HG03060 (cell line): Measurements from ENCODE around the gene SAMD11.
"Not testable (repeated sequence)": the region's sequence is repeated elsewhere in the genome, so short reads cannot be mapped to it uniquely, and the experiment has no call there.

ENCODE experiments used
- ATAC-seq: cut with Tn5 transposase; IDR thresholded peaks from one replicate; pipeline ENCODE4 v1.9.1; 2021; ENCODE audit warnings: low read depth, moderate number of reproducible peaks; ENCODE audit not compliant: unreplicated experiment

The SAMD11 gene

DNA sequence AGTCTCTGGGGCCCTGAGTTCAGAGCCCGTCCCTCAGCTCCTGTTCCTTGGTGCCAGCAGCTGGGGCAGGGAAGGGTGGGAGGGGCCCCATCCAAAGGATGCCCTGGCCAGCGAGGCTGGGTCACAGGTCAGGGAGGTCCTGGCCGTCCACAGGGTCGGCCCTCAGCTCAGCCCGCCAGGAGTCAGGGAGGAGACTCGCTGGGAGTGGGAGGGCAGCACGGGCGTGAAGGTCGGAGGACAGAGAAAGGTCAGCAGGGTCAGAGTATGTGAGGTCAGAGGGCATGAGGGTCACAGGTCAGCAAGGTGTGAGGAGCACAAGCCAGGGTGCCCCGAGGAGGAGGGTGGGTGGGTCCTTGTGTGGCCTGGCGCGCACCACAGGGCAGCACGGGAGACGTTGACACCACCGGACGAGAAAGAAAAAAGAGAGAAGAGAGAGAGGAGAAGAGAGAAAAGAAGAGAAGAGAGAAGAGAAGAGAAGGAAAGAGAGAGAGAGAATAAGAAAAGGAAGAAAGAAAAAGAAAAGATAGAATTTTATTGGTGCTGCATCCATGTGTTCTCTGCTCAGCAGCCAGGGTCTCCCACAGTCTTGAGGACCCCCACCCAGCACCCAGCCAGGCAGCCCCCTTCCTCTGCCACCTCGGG, 51.1 kb downstream of the SAMD11 start:
- no peak for ATAC-seq

DNA sequence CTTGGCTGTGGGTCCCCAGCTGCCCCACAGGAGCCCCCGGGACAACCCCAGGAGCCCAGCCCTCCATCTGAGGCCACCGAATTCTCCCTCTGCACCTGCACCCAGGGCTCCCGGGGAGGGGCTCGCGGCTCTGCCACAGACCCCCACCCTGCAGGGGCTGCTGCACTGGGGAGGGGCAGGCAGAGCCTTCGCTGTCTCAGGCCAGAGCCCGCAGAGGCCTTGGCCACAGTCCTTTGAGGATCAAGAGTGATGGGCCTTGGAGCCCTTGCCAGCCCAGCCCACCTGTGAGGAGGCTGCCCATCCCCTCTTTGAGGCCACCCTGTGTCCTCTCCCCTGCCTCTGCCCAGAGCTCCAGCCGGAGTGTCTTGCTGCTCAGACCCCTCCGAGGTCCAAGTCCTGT, 51.6 kb downstream of the SAMD11 start:
- ATAC-seq, result no peak

DNA sequence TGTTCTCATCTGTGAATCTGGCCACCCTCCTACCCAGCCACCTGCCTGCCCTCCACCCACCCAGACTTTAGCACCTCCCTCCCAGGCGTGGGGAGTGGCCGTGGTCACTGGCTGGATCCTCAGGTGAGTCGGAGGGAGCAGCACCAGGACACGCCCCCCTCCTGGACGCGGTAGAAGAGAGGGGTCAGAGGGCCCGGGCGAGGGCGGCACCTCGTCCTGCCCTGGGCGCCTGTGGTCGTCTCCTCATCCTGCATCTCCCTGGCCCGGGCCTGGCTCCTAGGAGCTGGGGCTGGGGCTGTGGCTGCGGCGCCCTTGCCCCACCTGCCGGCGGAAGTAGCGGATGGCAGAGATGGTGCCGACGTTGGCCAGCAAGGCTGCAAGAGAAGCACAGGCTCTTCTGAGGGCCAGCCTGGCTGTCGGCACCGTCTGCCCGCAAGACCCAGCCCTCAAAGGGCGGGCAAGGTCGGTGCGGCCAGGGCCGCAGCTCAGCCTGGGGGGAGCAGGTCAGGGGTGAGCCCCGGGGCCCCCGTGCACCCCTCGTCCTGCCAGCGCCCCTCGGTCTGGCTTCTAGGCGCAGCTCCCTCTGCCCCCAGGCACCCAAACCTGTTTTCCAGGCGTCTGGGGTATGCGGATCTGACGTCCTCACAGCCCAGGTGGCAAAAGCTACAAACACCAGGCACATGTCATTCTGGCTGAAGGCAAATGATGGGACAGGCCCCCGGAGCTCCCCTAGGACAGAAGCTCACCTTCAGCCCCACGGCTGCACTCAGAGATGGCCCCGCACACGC, 52.4 kb downstream of the SAMD11 start:
- no peak for ATAC-seq

DNA sequence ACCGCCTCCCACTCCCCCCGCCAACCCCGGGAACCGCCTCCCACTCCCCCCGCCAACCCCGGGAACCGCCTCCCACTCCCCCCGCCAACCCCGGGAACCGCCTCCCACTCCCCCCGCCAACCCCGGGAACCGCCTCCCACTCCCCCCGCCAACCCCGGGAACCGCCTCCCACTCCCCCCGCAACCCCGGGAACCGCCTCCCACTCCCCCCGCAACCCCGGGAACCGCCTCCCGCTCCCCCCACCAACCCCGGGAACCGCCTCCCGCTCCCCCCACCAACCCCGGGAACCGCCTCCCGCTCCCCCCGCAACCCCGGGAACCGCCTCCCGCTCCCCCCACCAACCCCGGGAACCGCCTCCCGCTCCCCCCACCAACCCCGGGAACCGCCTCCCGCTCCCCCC, 53.1 kb downstream of the SAMD11 start:
- ATAC-seq, result not testable (repeated sequence)

DNA sequence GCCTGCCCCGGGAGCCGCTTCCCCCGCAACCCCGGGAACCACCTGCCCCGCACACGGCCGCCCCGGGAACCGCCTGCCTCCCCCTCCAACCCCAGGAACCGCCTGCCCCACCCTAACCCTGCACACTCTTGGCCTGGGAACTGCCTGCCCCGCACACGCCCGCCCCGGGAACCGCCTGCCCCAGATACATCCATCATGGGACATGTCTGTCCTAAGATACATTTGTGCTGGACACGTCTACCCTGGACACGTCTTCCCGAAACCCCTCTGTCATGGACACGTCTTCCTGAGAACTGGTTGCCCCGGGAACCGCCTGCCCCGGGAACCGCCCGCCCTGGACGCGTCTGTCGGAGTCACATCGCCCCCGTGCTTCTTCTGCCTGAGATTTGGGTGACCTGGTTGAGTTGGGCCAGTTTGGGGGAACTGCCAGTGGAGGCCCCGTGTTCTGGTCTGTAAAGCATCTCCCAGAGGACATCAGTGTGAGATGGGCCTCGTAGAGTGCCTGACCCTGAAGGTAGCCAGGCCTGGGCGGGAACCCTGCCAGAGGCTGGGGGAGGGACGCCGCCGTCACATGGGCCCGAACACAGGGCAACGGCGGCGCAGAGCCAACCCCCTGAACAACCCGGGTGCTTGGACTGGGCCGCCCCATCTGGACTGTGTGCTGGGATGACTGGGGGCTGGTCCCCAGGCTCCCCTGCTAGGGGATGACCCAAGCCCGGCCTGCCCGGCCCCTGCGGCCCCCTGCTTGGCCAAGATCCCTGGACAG, 54.5 kb downstream of the SAMD11 start:
- ATAC-seq, result no peak

DNA sequence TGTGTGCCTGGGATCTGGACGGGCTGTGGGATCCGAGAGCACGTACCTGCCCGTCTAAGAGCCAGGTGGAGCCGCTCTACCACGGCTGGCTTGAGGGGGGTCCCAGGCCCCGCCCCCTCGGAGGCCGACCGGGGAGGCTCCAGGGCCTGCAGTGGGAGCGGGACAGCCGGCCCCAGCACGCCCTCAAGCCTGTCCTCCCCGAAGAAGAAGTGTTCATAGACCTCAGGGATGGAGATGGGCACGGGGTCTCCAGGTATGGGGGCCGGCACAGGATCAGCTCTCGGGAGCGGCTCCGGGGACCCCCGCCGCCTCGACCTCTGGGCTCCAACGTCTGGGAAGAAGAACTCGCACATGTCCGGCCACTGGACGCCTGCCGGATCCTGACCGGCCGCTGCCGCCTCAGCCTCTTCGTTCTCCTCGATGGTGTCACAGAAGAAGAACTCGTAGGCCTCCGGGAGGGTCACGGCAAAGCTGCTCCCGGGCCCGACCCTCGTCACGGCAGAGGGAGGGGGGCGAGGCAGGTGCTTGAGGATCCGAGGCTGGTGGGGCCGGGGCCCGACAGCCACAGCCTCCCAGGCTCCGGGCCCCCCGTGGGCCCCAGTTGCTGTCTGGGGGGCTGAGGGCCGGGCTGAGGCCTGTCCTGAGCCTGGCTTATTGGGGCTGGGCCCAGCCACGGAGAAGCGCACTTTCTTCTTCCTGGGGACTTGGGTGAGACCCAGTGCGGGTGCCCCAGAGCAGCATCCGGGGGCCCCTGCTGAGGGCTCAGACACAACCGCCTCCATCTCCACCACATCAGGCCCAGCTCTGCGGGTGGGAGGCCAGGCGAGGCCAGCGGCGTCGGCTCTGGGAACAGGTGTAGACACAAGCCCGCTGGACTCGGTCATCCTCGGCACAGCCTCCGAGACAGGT, 55.4 kb downstream of the SAMD11 start:
- no peak for ATAC-seq

DNA sequence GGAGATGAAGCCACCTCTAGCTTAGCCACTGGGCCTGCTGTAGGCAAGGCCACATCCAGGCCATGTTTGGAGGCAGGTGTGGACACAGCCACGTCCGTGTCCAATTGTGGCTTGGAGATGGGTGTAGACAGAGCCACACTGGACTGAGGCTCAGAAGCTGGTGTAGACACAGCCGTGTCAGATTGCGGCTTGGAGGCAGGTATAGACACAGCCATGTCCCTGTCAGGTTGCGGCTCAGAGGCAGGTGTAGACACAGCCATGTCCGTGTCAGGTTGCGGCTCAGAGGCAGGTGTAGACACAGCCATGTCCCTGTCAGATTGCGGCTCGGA, 56.0 kb downstream of the SAMD11 start:
- ATAC-seq, result no peak

DNA sequence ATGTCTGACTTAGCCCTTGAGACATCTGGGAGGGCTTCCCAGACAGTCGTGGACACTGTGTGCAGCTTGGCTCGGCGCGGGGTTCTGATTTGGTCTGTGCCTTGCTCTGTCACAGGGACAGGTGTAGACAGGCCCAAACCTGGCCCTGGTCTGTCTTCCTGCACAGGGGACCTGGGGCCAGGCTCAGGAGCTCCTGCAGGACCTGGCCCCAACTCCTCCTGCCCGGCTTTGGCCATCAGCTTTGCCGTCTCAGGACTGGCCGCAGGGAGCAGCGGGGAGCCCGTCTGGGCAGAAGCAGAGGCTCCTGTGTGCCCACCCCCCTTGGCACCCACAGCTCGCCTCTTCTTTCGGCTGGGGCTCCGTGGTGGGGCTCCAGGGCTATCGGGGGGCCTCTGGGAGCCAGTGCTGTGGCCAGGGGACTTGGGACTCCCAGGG, 56.4 kb downstream of the SAMD11 start:
- ATAC-seq, result no peak

DNA sequence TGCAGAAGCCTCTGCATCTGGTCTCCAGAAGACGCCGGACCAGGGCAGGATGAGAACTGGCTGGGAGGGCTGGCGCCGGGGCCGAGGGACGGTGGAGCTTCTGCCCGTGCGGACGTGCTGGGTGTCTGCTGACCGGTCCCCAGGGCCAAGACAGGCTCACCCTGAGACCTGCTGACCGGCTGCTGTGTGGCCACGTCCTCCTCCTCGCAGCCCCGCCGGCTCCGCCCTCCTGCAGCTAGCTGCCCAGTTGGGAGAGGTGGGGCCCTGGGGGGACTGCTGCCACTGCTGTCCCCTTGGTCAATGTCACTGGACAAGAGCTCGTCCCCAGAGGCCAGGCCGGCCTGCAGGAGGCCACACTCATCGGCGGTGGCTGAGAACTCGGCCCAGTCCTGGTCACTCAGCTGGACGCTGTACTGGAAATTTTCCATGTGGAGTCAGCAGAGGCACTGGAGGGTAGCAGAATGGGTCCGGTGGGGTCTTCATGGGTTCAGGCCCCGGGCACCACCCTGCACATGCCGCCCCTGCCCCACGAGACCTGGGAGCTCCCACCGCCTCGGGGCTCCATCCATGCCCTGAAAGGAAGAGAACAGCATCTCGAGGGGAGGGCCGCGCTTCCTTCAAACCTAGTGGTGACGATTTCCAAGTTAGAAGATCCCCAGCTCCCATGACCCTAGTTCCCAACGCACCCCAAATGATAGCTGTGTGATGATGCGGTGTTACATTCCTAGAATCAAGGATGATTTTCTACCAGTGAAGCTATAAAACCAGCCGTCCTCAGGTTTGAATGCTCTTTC, 57.1 kb downstream of the SAMD11 start:
- ATAC-seq, result no peak

DNA sequence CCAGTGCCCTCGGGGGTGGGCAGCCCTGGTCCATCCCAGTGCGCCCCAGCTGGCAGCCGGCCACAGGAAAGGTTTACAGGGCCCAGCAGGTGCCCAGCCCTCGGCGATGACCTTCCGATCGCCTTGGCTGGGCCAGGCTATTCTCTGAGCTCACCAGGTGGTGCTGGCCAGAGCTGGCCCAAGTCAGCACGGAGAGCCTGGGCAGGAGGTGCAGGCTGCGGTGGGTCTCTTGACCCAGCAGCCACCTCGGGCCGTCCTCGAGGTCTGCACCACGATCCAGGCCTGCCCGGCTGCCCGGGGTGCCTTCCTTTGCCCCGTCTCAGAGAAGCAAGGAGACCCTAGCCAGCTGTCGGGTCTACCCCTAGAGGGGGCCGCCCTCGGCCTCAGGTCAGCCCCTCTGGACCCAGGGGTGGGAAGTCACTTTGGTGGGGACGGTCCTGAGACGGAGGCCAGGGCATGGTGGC, 57.8 kb downstream of the SAMD11 start:
- no peak for ATAC-seq

DNA sequence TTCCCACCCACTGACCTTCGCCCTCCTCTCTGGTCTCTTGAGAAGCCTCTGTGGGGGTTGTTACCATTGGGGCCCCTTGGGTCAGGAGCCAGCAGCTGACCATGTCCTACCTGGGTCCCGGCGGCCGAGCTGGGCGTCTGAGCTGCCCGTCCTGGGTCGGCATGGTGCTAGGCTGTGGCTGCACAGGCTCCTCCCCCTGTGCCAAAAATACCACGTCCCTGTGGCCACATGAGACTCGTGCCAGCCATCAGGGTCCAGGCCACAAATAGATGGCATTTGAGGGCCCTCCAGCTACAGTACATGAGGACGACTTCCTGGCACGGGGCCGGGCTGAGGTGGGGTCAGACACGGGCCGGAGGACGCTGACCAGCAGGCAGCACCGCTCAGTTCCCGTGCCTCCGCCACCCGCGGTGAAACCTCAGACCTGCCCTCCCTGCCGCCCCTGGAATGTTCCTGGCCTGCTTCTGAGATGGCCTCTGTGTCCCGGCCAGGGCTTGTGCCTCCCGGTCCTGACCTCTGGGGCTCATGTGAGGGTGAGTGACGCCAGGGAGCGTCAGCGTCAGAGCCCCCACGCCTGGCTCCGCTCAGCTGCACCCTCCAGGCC, 58.3 kb downstream of the SAMD11 start, which contains the start of gene PERM1:
PERM1 (minus strand) TSS at position 139 of the 604 bp plus-strand sequence. CDS start 1,064 bp downstream, outside the sequence.
- ATAC-seq, result no peak

DNA sequence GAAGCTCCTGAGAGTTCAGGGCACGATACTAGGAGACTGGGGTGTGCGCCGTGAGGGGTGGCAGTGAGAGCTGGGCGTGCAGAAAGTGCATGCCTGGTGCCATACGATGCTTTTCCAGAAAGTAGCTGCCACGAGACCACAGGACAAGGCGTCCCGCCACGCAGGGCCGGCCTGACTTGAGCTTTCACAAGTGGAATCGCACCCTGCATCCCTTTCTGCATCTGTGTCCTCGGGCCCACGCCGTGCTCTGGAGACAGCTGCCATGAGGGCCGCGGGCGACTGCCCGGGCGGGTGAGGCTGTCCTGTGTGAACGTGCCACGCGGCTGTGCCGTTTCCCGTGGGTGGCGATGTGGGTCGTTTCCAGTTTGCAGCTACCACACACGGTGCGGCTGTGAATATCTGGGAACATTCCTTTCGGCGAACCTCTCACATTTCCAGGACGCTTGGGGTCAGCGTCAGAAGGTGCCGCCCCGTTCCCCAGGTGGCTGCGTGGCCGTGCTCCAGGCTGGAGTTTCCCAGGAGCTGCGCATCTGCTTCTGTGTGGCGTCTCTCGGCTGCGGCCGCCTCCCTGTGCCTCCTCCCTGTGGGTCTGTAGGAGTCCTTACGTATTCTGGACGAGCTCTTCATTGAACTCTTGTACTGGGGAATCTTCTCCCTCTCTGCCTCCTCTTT, 59.2 kb downstream of the SAMD11 start:
- ATAC-seq, result no peak

DNA sequence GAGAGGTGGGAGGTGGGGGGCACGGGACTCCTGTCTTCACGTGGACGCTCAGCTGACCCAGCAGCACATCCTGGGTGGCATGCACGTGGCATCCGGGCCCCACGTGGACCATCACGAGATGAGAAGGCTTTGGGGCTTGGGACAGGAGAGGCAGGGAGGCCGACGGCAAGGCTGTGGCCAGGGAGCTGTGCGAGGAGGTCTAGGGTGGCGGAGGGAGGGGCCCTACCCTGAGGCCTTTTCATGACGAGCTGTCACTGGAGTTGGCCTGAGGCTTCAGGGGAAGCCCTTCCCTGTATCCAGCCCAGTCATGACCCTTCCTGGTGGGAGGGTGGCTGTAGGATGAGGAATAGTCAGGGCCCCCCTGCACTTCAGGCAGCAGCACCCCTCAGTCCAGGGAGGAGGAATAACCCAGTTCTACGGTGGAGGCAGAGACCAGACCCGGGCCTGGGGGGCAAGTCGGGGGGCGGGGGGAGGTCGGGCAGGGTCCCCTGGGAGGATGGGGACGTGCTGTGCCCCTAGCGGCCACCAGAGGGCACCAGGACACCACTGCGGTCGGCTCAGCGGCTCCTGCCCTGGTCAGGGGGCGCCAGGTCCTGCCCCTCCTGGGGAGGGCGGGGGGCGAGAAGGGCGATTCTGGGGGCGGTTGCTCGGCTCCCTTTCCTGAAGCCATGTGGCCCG, 60.2 kb downstream of the SAMD11 start:
- no peak for ATAC-seq

DNA sequence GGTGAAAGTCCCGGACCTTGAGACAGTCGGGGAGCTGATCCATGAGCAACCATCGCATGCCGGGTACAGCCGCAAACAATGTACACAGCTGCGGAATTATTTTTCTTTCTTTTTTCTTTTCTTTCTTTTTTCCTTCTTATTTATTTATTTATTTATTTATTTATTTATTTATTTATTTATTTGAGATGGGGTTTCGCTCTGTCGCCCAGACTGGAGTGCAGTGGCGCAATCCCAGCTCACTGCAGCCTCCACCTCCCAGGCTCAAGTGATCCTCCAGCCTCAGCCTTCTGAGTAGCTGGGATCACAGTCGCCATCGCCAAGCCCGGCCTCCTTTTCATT, 60.7 kb downstream of the SAMD11 start:
- ATAC-seq, result no peak

DNA sequence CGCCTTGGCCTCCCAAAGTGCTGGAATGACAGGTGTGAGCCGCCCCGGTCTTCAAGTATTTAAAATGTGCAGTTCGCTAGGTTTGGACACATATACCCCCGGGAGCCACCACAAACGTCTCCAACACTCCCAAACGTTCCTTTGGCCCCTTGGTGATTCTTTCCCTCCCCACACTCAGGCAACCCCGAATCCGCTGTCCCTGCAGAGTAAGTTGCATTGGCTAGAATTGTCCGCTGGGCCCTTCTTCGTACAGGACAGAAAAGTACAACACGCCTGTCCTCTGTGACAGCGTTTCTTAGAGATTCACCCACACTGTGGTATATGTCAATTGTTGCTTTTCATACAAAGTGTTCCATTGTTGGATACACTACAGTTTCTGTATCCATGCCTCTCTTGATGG, 61.4 kb downstream of the SAMD11 start:
- ATAC-seq, result no peak

DNA sequence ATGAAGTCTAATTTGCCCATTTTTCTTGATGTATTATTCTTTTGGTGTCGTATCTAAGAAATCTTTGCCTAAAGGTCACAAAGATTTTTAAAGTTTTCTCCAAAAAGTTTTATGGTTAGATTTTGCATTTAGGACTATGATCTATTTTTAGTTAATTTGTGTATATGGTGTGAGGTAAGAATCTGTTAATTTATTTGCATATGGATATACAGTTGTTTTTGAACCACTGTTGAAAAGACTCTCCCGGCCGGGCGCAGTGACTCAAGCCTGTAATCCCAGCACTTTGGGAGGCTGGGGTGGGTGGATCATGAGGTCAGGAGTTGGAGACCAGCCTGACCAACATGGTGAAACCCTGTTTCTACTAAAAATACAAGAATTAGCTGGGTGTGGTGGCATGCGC, 64.3 kb downstream of the SAMD11 start:
- not testable (repeated sequence) for ATAC-seq

DNA sequence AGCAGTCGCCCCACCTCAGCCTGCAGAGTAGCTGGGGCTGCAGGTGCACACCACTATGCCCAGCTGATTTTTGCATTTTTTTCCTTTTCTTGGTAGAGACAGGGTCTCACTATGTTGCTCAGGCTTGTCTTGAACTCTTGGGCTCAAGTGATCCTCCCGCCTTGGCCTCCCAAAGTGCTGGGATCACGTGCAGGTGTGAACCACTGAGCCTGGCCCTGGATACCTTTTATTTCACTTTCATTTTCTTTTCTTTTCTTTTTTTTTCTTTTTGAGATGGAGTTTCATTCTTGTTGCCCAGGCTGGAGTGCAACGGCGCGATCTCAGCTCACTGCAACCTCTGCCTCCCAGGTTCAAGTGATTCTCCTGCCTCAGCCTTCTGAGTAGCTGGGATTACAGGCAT, 67.6 kb downstream of the SAMD11 start:
- not testable (repeated sequence) for ATAC-seq

DNA sequence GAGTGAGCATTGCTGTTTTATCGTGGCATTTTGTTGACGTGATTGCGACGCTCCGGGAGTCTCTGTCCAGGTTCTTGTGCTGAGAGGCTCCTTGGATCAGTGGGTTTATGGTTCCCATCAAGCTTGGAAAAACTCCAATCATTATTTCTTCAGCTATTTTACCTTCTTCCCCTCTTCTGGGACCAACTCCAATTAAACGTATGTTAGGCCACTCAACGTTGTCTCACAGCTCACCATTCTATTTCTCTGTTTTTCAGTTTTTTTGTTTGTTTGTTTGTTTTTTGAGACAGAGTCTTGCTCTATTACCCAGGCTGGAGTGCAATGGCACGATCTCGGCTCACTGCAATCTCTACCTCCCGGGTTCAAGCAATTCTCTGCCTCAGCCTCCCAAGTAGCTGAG, 68.2 kb downstream of the SAMD11 start:
- no peak for ATAC-seq
